IMR-90 (cell line): Measurements from ENCODE around the gene NOS1.
"Not testable (repeated sequence)": the region's sequence is repeated elsewhere in the genome, so short reads cannot be mapped to it uniquely, and the experiment has no call there.

Experiments
- BHLHE40 ChIP-seq: fragments of 150-350 bp; IDR thresholded peaks from 2 replicates; pipeline ENCODE4 v1.6.1; 2016; ENCODE audit warnings: mild to moderate bottlenecking, low read depth, low read length
- POLR2A ChIP-seq: IDR thresholded peaks from 2 replicates; pipeline ENCODE4 v1.6.1; 2012; ENCODE audit warnings: mild to moderate bottlenecking, low read depth, low read length

- TF ChIP-seq POLR2A, BHLHE40: not testable (repeated sequence)
These were observed 180.0 kb downstream of the NOS1 start for GRCh38 chr12:117181468-117181843.
